GM12874 (cell line): ENCODE results near the gene CD34.

Experiments
- CTCF ChIP-seq: IDR thresholded peaks from 2 replicates; pipeline ENCODE4 v1.5.1; 2011; ENCODE audit warnings: low read depth, mild to moderate bottlenecking, control low read depth, low read length, moderate library complexity; ENCODE audit not compliant: insufficient read depth

CD34 gene

DNA sequence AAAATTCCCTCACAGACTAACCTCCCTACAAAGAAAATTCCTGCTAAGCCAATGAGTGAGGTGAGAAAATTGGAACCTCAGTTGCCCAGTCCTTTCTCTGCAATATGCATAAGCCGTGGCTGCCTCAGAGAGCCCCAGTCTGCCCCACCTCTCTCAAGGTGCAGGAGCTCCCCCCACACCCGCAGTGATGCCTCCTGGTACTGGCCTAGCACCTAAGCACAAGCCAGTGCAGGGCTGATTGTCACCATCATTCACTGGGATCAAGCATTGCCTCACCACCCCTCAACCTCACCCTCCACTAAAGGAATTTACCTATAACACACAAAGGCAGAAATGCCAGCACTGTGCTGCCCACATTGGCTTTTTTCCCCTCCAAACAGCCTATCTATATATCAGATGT, 56.9 kb downstream of the CD34 start:
- TF ChIP-seq CTCF: no peak

DNA sequence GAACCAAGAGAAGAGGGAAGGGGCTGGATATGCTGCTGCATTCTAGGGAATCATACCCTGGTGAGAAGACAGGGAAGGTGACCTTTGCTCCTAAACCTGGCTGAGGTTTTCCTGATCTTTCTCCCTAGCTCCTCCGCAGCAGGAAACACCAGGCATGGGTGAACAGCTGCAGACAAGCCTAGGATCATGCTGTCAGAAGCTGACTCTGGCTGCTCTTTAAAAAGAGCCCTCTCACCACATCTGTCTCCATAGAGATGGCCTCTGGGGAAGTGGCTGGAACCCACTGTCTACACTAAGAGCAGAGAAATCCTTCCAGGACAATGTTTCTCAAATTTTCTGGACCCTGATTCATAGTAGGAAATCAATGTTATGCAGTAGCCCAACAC, 57.6 kb downstream of the CD34 start:
- TF ChIP-seq CTCF: no peak

GRCh38 chr1:207852576-207853371, 58.2 kb downstream of the CD34 start:
- no peak for TF ChIP-seq CTCF

- no peak for TF ChIP-seq CTCF
Observed at GRCh38 chr1:207851696-207852095, 59.2 kb downstream of the CD34 start.

- no peak for TF ChIP-seq CTCF
Observed at GRCh38 chr1:207850621-207851407, 60.1 kb downstream of the CD34 start.

GRCh38 chr1:207849646-207850045, 61.3 kb downstream of the CD34 start:
- no peak for TF ChIP-seq CTCF

DNA sequence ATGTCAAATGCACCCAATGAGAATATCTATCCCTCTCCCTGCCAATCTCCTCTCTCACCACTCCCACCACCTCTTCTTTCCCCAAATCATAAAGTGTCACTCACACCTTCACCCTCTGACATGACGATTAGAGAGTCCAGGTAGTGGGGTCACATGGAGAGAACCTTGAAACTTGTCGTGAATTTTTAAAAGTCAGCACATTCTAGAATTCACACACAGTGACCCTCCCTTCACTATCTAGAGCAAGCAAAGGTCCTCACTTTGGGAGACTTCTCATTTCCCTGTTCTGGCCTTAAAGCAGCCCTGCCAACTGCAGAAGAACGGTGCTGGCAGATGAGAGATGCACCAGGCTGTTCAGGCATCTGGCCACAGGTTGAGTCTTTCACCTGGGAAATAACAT, 61.9 kb downstream of the CD34 start:
- no peak for TF ChIP-seq CTCF
